HTR-8/SVneo (cell line): Measurements from ENCODE around the gene MCRIP2.

Source experiments
- DNase-seq: peaks from one replicate; pipeline ENCODE4 v3.0.0; 2011; ENCODE audit warnings: low spot score, mixed read lengths; ENCODE audit not compliant: insufficient read length
- FAIRE-seq: peaks from 2 replicates; lab custom pipeline; 2011; peaks lifted over from hg19 to GRCh38; lab: Jason Lieb, UNC

The MCRIP2 gene

DNA sequence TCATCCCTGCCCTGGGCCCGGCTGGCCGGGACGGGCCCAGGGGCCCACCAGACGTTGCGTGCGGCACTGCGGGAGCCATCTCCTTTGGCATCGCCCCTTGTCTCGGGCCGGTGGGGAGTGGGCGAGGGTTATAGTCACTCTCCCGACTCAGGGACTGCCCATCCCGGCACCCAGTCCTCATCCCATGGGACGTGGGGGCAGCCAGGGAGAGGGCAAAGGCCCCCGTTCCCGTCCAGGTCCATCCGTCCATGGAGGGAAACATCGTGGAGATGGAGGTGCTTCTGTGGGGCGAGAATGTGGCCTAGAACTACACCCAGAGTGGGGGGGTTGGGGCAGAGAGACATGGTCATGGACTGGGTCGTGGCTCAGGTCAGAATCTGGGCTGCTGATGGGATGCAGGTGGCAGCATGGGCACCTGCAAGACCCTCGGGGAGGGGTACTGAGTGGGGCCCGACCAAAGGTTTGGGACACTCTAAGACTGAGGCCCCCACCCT, 5.1 kb downstream of the MCRIP2 start:
- FAIRE-seq (no peak), DNase-seq (no peak)

DNA sequence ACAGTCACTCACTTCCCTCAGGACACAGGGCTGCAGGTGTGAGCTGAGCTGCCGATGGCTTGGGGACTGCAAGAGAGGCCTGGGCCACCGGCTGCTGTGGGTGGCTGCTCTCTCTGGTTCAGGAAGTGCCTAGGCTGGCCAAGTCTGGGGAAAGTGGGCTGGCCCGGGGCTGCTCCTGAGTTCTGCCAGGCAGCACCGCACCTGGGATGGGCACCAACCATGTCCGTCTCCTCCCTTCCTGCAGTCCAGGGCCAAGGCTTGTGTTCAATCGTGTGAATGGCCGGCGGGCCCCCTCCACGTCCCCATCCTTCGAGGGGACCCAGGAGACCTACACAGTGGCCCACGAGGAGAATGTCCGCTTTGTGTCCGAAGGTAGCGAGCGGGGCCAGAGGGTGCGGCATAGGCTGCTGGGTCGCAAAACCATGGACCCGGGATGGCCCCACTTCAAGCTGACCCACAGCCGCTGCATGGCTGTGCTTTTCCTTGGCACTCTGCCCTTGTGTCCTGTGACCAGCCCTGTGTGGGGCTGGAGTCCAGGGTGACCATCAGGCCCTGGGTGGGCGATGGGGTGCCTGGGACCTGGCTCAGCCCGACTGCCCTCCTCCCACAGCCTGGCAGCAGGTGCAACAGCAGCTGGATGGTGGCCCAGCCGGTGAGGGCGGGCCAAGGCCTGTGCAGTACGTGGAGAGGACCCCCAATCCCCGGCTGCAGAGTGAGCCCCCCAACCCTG, 5.7 kb downstream of the MCRIP2 start:
- FAIRE-seq, result no peak
- no peak for DNase-seq

DNA sequence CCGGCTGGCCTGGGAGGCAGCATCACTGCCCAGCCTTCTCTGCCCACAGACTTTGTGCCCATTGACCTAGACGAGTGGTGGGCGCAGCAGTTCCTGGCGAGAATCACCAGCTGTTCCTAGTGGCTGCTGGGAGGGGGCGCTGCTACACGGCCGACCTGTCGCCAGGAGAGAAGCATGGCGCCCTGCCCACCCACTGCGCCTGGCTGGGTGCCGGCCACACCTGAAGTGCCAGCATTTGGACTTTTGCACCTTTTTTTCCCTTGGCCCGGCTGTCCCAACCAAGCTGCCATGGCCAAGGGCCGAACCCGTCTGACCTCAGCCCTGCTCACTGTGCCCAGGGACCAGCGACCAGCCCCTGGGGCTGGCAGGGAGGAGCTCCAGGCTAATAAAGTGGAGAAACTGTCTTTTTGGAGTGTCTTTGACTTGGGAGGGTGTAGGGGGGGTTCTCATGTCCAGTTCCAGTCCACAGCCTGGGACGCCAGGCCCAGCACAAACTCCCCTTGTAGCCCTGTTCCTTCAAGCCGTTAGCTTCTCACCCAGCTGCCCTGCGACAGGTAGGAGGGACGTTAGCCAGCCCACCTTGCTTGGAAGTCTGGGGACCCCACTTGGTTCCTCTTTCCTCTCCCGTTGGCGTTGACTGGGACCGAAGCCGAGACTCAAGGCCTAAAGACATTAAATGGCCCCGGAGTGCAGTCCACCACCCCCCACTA, 6.6 kb downstream of the MCRIP2 start:
- DNase-seq, result no peak
- peak; percentile 40 for FAIRE-seq

DNA sequence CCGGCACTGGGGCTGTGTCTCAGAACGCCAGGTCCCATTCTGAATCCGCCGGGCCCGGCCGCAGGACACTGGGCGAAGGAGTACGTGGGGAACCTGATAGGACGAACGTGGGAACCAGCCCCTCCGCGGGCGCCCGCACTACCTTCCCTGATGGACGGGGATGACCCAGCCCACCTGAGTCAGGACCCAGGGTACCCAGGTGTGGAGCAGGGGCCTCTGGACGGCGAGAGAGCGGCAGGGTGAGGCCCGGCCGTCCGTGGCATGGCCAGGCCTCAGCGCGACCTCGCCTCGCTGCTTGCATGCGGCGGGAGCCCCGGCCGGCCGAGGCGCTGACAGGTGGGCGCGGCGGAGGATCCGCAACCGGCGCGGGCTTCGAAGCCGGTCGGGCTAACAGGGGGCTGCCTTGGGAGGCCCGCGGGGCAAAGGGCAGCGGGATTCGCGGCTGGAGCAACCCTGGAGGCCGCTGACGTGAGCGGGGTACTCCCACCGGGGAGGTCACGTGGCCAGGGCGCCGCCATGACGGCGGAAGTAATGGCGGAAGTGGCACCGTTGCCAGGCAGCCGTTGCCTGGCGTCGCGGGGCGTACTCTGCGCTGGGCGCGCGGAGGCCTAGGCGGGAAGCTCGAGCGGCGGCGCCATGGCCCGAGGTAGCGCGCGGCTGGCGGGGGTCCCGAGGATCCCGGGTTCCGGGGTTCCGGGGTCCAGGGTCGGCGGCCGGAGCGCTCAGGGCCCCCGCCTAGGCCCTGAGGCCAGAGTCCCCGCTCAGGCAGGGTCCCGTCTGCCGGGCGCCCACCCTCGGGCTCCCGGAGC, 7.4 kb downstream of the MCRIP2 start, which contains the start of gene WDR90:
TSS of gene WDR90 (plus strand) at position 585 of the 809 bp plus-strand sequence. CDS start at position 637, 52 bp downstream.
- FAIRE-seq, result peak; percentile 99
- DNase-seq, result peak; percentile 96

DNA sequence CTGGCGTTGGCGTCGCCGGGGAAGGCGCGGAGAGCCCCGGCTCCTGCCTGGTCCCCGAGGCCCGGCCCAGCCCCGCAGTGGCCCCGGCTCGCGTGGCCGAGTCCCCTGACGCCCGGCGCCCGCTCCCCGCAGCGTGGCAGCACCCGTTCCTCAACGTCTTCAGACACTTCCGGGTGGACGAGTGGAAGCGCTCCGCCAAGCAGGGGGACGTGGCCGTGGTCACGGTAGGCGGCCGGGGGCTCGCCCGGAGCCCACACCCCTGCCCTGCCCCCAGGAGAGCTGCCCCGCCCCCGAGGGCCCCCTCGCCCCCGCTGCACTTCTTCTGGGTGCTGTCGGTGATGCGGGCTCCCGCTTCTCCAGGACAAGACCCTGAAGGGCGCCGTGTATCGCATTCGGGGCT, 8.0 kb downstream of the MCRIP2 start:
- DNase-seq, result no peak
- no peak for FAIRE-seq

DNA sequence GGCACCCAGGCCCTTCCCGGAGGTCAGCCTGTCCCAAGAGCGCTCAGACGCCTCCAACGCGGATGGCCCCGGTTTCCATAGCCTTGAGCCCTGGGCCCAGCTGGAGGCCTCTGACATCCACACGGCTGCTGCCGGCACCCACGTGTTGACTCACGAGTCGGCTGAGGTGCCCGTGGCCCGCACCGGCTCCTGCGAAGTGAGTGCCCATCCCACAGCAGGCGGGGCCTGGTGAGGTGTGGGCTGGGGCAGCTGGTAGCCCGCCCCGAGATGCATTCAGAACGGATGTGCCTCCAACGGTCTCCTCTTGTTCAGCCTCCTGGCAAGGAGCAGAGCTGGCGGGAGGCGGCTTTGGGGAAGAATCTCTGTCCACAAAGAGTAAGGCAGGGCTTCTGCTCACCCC, 10.2 kb downstream of the MCRIP2 start:
- no peak for FAIRE-seq
- DNase-seq, result no peak

DNA sequence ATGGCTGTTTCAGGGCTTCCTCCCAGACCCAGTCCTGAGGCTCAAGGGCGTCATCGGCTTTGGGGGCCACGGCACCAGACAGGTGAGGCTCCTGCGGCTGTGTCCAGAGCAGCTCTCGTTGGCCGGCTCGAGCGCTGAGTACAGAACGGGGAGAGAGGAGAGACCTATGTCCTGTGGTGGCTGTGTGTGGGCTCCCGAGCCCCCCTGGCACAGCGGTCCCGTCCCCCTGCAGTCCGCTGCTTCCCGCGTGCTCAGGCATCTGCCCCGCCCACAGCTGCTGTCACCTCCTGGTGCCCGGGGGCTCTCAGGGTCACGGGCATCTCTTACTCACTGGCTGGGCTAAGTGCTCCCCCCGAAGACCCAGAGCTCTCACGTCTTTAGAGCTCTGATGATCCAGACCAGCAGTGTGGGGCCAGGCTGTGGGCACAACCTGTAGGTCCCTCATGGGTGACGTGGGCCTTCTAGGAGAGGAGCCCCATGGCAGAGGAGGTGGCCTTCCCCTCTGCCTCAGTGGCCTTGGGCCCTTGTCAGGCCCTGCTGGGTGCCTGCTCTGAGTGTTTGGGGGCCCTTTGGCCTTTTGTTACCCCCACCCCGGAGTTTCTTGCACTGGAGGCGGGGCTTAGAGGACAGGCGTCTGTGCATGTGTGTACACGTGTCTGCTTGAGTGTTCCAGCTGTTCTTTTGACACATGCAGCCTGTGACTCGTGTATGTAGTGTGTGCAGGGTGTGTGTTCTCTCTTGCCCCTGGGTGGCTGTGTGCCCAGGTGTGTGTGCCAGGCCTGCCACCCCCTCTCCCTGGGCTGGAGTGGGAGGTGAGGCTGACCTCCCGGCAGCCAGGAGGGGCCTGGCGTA, 11.1 kb downstream of the MCRIP2 start:
- FAIRE-seq, result no peak
- no peak for DNase-seq

DNA sequence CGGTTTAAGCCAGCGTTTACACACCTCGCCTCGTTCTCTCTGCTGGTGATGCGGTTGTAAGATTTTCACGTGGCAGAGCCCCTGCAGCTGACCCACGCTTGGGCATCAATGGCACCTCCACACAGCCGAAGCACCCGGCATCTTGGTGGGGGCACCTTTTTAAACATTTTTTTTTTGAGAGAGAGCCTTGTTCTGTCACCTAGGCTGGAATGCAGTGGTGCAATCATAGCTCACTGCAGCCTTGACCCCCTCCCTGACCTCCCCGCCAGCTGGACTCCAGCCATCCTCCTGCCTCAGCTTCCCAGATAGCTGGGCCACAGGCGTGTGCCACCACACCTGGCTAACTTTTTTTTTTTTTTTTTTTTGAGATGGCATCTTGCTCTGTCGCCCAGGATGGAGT, 12.4 kb downstream of the MCRIP2 start:
- FAIRE-seq (no peak), DNase-seq (no peak)

DNA sequence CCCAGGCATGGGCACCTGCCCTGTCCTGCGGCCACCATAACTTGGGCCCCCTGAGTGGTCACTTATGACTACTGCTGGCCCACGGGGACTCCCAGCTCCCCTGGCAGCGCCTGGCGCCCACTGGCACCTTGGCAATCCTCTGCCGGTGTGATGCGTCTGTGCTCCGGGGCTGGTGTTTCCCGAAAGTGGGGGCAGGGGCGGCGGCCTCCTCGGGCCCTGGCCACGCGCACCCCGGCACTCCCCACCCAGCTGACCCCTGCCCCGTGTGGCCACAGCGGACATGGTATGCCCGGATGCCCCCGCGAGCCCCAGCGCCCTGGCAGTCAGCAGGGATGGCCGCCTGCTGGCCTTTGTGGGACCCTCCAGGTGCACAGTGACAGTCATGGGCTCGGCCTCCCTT, 15.9 kb downstream of the MCRIP2 start:
- FAIRE-seq (no peak), DNase-seq (no peak)

DNA sequence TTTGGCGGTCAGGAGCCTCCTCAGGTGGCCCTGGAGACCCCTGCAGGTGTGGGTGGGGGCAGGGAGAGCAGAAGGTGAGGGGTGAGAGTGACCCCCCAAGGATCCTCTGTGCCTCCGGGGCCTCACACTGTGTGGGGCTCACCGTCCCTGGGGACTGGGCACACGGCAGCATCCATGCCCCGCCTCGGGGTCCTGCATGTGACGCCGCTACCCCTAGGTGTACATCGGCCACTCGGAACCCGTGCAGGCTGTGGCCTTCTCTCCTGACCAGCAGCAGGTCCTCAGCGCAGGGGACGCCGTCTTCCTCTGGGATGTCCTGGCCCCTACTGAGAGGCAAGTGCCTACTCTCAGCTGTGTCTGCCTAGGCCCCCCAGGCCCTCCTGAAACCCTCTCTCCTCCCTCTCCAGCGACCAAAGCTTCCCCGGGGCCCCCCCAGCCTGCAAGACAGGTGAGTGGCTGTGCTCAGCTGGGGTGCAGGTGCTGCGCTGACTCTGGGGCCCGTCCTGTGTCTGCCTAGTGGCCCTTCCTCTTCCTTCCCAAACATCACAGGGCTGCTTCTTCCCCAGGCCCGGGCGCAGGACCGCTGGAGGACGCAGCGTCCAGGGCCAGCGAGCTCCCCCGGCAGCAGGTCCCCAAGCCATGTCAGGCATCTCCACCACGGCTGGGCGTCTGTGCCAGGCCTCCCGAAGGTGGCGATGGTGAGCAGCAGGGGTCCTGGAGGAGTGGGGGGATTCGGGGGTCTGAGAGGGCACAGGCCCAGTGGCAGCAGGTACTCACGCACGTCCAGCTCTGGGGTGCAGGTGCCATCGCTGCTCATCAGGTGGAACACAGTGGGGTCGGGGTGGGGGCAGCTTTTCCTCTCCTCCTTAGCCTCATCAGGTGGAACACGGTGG, 17.3 kb downstream of the MCRIP2 start:
- no peak for FAIRE-seq
- no peak for DNase-seq

DNA sequence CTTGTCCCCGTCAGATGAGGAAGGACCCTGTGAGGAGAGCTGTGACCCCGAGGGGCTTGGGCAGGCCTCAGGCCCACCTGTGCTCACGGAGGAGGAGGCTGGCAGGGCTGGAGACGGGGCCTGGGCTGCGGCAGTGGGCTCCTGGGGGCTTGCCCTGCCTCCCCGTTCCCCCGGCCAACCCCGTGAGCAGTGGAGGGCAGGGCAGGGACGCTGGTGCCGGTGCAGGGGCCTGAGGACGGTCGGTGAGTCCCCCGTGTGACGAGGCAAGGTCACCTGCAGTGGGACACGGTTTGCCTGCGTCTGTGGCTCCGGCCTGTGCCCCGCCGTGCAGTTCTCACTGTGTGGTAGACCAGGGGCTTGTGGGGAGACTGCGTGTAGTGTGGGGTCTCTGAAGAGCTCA, 18.0 kb downstream of the MCRIP2 start:
- DNase-seq, result no peak
- FAIRE-seq, result no peak

DNA sequence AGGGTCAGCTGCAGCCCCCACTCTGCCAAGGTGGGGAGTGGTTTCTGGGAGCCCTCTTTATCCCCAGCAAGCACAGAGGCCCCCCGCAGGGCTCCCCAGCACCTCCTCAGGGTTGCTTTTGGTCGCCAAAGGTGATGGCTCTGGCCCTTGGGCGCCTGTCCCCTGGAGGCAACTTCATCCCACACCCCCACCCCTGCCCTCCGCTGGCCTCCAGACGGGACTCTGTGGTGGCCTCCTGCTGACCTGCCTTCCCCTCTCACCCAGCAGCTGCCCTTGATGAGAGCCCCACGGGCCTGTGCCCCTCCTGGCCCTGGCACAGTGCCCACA, 18.5 kb downstream of the MCRIP2 start:
- FAIRE-seq, result no peak
- DNase-seq, result no peak

DNA sequence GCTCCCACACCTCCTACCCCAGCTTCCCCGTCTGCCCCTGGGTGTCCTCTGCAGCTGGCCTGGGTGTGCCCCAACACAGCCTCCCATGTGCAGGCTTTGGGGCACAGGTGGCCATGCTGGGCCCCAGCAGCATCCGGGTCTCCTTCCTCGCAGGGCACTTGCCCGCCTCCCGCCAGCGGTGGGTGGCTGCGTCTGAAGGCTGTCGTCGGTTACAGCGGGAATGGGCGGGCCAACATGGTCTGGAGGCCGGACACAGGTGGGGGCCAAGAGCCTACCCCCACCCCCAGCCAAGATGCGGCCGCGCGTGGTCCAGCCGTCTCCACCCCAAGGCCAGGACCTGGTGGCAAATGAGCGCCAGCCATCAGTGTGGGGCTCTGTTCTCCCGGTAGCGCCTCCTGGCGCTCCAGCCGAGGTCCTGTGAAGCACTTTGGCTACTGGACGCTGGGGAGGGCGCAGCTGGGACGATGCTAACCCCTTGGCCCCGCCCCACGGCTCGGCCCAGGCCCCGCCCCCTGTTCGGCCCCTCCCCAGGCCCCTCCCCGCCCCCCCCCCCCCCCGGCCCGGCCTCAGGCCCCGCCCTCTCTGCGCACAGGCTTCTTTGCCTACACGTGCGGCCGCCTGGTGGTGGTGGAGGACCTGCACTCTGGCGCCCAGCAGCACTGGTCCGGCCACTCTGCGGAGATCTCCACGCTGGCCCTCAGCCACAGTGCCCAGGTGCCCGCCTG, 19.0 kb downstream of the MCRIP2 start:
- no peak for FAIRE-seq

DNA sequence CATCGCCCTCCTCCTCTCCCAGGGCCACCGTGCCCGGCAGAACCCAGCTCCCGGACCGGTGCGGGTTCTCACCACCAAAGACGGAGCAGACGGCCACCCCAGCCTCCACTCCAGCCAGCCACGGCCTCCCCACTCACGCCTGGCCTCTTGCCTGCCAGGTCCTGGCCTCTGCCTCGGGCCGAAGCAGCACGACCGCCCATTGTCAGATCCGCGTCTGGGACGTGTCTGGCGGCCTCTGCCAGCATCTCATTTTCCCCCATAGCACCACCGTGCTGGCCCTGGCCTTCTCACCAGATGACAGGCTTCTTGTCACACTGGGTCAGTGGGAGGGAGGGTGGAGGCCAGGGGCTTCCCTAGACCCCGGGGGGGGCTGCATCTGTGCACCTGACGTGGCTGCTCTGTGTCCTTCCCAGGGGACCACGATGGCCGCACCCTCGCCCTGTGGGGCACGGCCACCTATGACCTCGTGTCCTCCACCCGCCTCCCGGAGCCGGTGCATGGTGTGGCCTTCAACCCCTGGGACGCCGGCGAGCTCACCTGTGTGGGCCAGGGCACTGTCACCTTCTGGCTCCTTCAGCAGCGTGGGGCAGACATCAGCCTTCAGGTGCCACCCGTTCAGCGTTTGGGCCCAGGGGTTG, 19.7 kb downstream of the MCRIP2 start:
- DNase-seq, result no peak
- no peak for FAIRE-seq

More for the DNA sequence above, 19.0 kb downstream of the MCRIP2 start:
- no peak for DNase-seq

DNA sequence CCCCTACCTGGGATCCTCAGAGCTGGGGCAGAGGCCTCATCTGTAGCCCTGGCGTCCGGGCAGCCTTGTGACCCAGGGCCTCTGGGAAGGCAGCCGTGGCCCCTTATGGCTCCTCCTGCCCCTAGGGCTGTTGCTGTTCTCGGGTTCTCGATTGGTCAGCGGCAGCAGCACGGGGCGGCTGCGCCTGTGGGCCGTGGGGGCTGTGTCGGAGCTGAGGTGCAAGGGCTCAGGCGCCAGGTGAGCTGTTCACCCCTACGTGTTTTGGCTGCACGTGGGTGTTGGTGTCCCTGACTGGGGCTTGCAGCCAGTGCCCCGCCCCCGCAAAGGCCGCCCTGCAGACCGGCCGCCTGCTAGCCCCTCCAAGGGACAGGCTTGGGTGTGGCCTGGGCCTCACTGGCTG, 20.5 kb downstream of the MCRIP2 start:
- FAIRE-seq (no peak), DNase-seq (no peak)

DNA sequence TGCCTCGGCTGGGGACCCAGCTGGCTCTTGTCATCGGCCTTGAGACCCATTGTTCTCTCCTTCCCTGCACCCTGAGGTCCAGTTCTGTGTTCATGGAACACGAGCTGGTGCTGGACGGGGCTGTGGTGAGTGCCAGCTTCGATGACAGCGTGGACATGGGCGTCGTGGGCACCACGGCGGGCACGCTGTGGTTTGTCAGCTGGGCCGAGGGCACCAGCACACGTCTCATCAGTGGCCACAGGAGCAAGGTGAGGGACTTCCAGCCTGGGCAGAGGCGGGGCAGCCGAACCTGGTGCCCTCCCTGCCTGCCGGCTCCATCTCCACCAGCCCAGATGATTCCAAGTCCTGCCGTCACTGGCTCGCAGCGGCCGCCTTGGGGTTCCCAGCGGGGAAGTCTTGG, 21.0 kb downstream of the MCRIP2 start:
- DNase-seq (no peak), FAIRE-seq (no peak)

DNA sequence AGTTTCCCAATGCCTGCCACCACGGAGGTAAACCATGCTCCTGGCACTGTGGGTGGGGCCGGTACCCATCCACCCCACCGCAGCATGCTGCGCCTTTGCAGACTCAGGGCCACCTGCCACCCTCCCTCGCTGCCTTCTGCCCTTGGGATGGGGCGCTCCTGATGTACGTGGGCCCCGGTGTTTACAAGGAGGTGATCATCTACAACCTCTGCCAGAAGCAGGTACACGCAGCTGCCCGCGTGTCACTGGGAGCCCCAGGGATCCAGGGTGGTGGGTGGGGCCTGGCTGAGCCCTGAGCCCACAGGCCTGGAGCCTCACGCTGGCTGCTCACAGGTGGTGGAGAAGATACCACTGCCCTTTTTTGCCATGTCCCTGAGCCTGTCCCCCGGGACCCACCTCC, 24.9 kb downstream of the MCRIP2 start:
- no peak for FAIRE-seq
- no peak for DNase-seq
